GM19025 (cell line): Measurements from ENCODE around the gene P3H3.

ENCODE experiments used
- ATAC-seq: cut with Tn5 transposase; IDR thresholded peaks from one replicate; pipeline ENCODE4 v1.9.1; 2021; ENCODE audit warnings: mild to moderate bottlenecking, low read depth, moderate library complexity; ENCODE audit not compliant: unreplicated experiment

The P3H3 gene

DNA sequence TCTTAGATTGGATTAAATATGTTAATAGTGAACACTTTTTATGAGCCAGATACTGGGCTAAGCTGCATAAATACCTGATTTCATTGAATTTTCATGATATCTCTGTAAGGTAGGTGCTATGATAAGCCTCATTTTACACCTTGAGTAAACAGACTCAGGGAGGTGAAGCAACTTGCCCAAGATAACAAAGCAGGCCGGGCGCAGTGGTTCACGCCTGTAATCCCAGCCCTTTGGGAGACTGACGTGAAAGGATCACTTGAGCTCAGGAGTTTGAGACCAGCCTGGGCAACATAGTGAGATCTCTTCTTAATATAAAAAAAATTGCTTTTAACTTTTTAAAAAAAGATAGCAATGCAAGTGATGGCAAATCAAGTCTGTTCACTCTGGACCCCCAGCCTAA, 13.9 kb downstream of the P3H3 start:
- no peak for ATAC-seq

DNA sequence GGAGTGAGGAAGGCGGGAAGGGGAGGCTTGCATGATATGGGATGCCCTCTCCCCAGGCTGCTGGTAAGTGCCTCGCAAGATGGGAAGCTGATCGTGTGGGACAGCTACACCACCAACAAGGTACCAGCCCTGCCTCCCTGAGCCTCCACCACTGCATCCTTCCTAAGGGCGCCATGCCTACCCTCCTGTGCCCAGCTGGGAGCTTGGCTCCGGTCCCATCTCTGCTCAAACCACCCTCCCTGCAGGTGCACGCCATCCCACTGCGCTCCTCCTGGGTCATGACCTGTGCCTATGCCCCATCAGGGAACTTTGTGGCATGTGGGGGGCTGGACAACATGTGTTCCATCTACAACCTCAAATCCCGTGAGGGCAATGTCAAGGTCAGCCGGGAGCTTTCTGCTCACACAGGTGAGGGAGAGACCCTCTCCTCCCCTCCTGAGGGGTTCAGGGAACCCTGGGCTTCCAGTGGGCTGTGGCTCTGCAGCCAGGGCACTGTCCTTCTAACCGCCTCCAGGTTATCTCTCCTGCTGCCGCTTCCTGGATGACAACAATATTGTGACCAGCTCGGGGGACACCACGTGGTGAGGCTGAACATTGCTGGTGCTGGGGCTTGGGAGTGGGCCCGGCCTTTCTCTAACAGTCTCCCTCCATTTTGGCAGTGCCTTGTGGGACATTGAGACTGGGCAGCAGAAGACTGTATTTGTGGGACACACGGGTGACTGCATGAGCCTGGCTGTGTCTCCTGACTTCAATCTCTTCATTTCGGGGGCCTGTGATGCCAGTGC, 15.1 kb downstream of the P3H3 start:
- no peak for ATAC-seq

DNA sequence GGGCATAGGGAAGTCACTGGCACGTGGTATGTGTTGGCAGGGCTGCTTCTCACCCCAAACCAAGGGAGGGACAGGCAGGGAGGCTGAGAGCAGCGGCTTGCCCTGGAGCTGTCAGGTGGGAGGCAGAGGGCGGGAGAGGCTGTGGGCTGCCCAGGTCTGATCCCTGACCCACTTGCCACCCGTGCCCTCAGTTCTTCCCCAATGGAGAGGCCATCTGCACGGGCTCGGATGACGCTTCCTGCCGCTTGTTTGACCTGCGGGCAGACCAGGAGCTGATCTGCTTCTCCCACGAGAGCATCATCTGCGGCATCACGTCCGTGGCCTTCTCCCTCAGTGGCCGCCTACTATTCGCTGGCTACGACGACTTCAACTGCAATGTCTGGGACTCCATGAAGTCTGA, 17.2 kb downstream of the P3H3 start:
- no peak for ATAC-seq

DNA sequence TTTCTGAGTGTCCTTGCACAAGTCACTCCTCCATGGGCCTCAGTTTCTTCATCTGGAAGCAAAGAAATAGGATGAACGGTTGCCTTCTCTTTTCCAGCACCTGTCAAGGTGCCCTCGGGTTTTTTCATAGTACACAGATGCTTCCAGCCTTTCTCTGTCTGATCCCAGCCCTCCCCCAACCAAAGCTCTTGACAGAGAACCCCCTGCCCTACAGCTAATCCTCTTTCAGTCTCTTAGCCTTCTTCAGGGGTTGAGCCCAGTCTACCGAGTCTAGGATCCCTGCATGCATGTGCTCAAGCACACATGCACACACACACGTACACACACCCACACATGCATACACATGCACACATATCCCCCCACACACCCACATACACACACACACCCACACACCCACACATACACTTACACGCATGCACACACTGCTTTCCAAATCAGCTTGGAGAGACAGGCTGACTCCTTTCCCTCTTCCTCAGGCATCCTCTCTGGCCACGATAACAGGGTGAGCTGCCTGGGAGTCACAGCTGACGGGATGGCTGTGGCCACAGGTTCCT, 18.2 kb downstream of the P3H3 start:
- no peak for ATAC-seq

DNA sequence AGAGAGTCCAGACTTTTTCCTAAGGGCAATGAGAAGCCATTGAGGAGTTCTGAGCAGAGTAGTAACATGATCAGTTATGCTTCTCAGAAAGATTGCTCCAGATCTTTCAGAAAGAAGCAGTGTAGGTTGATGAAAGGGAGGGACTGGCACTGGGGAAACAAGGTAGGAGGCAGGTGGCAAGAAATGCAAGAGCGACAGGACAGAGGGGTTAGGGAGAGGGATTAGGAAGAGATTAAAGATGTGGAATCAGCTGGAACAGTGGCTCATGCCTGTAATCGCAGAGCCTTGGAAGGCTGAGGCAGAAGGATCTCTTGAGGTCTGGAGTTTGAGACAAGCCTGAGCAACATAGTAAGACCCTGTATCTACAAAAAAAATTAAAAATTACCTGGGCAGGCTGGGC, 19.5 kb downstream of the P3H3 start:
- no peak for ATAC-seq

DNA sequence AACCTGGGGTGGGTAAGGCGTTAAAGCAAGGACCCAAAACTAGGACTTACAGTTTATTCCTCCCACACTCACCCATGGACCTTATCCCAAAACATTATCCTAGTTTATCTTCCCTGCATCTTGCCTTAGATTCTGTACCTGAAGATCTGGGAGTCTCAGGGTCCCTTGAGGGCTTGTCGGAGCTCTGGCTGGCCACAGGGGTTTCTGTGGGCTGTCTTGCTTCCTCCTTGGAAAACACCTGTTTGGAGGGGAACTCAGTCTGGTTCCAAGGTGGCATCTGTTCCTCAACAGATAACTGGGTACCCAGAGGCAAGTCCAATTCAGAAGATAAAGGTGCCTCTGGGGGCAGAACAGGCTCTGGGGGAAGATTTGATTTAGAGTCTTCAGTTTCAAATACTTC, 21.2 kb downstream of the P3H3 start:
- ATAC-seq = no peak

DNA sequence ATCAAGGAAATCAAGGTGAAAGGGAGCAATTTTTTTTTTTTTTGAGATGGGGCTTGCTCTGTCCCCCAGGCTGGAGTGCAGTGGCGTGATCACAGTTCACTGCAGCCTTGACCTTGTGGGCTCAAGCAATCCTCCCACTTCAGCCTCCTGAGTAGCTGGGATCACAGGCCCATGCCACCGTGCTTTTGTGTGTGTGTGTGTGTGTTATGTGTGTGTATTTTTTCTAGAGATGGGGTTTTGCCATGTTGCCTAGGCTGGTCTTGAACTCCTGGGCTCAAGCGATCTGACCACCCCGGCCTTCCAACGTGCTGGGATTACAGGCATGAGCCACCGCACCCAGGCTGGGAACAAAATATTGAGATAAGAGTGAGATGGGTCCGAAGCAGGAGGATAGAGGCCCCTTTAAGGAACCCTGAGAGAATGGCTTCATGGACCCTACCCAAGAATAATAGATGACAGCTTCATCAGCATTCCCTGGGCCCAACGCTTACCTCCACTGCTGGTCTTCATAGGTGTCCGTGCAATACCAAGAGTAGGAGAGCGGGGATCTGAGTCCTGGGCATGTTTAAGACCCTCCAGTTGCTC, 21.9 kb downstream of the P3H3 start:
- no peak for ATAC-seq

DNA sequence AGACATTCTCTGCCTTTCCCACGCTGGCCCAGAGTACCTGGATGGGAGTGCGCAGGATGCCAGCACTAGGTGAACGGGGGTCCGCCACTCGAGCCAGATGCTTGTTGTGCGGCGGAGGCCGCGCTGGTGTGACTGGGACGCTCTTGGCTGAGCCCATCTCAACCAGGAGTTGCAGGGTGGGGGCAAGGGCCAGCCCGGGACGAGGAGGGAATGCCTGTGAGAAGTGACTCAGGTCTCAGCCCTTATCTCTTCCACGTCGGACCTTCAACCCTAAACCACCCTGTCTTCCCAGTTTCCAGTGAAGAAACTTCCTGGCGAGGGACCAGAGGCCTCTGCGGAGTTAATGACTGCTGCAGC, 22.6 kb downstream of the P3H3 start:
- no peak for ATAC-seq

DNA sequence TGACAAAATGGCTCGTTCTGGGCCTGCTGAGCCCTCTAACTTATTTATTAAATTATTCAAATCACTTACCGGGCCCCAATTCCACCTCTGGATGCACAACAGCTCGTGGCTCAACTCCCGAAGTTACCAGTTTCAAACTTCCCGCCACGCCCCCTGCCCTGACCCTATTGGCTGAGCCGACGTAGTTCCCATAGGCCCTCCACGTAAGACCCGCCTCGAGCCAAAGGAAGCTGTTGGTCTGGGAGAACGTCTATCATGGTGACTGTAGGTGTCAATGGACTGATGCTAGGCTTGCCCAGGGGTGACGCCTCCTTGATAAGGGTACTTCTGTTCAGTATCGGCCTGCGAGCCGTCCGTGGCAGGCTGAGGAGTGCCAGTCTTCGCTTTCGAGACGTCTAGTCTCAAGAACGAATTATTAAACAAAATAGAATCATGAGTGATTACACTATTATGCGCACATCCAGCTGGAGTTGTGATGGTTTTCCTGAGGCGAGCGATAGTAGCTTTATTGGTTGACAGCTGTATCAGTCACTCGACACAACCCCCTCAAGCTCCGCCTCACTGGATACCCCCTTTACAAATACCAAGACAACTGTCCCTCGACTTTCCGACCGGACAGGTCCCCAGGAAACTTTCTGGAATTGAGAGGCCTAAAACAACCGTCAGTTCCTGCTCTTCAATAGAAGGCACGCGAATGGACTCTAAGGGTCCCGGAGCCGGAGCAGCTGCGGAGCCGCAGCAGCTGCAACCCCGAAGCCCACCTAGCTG, 23.1 kb downstream of the P3H3 start, which contains the start of gene CDCA3:
TSS of gene CDCA3 (minus strand) at position 134 of the 768 bp plus-strand sequence. CDS start 334 bp downstream, outside the sequence.
- peak; percentile 37 for ATAC-seq

DNA sequence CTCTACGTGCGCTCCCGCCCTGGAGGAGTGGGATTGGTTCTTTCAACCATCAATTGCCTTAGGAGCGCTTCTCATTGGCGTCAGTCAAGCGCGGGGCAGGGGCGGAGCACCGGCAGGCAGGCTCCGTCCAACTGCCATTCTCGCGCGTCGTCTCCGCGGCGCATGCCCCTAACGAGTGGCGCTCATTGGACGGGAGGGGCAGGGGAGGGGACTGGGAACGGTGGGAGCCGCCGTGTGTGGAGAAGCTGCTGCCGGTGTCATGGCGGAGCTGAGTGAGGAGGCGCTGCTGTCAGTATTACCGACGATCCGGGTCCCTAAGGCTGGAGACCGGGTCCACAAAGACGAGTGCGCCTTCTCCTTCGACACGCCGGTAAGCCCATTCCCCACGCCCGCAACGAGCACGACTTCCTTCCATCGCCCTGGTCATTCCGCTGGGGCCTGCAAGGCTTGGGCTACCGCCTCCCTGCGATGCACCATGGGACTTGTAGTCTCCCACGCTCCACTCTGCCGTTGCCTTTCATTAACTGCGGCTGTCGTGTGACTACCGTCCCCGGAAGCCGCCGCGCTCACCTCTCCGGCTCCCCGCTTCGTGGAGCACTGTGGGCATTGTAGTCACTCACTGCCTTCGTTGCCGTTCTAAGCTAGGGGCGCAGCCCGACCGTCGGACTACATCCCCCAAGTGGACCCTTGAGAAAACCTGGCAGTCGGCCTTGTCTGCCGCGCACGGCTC, 23.9 kb downstream of the P3H3 start, which contains the start of gene USP5:
TSS of gene USP5 (plus strand) at position 230 of the 730 bp plus-strand sequence. CDS start at position 260, 30 bp downstream.
- peak; percentile 69 for ATAC-seq

DNA sequence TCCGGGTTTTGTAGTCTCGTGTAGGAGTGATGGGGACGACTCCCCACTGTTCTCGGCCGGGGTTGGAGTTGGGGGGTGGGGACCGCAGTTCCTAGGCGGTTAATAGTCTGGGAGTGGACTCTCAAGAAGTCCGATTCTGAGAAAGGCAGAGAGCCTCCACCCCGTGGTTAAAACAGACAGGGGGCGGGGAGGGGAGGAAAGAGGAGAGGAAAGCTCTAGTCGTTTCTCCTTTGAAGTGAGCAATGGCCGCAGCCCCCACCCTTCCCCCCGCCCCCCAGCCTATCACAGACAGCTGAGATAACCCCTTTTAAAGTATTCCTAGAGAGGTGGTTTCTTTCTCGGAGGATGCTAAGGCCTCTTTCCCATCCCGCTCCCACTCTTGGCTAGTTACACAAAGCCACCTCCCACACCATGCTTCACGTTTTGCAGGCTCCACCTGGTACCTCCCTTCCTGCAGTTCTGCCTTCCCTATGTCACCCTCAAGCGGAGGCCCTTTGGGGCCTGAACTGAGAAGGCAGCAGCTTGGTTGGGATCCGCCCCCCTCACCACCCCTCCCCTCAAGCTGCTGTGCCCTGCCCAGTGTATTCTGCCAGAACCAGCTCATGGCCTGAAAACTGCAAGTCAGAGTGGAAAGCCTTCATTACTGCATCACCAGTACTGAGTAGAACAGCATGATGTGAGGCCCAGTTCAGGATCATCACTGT, 24.6 kb downstream of the P3H3 start:
- ATAC-seq = no peak

DNA sequence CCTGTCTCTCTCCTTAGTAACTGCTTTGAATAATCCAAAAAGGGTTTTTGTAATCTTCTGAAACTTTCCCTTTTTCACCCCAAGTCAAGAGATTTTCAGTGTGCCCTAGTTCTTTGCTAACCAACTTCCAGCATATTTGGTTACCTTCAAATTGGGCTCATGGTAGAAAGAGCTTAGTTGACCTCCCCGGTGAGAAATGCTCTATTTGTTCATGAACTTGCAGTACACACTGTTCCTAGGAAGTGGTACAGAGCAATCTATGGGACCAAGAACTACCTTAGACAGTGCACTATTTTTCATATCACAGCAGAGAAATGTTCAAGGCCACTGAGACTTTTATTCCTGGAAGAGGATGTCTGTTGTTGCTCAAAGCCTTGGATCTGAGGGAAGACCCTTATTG, 25.4 kb downstream of the P3H3 start:
- ATAC-seq = no peak

DNA sequence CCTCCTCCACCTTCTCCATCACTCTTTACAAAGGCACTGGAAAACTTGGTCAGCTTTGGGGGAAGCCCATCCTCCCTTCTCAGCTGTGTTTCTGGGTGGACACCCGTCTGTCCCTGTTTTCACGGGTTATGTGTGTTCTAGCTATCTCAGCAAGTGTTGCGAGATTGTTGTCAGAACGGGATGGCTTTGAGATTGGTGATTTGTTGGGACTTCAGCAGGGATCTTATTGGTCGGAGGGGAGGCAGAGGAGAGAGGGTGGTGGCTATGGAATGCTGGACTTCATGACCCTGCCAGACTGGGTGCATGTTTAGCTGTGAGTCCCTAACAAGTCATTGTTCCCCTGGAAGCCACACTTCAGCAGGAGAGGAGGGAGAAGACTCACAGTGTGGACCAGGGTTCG, 25.8 kb downstream of the P3H3 start:
- no peak for ATAC-seq

DNA sequence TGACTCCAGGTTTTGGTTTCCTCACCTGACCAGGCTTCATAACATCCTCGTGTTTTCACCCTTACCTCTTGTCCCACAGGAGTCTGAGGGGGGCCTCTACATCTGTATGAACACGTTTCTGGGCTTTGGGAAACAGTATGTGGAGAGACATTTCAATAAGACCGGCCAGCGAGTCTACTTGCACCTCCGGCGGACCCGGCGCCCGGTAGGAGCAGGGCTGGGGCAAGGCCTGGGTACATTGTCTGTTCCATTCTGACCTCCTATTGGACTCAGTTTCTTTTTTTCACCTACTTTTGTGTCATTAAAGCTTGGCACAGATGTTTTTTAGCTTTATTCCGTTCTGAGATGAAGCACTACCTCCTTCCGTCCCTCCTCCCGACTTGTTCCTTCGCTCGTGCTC, 27.1 kb downstream of the P3H3 start:
- ATAC-seq = no peak

DNA sequence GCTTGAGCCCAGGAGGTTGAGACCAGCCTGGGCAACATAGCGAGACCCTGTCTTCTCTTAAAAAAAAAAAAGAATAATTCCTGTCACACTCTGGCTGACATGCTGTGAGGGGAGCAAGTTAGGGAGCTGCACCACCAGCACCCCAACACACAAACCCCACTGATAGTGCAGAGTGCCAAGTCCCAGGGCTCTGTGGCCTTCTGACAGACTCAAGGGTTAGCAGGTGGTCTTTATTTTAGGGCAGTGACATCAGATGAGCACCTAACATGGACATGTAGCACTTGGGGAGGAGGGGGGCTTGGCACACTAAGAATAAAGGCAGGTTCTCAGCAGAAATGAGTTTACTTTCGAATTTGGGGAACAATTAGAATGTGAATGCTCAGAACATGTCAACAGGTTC, 30.6 kb downstream of the P3H3 start:
- no peak for ATAC-seq

DNA sequence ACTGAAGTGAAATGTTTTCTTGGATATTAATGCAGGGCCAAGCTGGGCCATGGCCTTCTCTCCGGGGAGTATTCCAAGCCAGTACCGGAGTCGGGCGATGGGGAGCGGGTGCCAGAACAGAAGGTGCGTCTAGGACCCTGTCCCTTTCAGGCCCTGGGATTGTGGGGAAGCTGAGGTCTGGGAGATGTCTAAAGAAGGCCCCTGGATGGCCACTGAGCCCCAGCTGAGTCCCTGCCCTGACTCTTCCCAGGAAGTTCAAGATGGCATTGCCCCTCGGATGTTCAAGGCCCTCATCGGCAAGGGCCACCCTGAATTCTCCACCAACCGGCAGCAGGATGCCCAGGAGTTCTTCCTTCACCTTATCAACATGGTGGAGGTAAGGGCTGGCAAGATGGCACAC, 31.9 kb downstream of the P3H3 start:
- no peak for ATAC-seq

DNA sequence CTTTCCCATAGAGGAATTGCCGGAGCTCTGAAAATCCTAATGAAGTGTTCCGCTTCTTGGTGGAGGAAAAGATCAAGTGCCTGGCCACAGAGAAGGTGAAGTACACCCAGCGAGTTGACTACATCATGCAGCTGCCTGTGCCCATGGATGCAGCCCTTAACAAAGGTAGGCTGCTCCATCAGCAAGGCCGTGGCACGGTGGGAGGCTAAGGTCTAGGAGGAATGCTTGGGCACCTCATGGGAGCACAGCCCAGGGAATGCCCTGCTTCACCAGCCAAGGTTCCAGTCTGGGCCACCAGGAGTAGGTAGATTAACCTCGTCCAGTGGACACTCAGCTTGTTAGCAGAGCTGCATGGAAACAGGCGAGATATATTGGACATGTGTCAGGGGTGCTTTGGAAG, 32.7 kb downstream of the P3H3 start:
- no peak for ATAC-seq

DNA sequence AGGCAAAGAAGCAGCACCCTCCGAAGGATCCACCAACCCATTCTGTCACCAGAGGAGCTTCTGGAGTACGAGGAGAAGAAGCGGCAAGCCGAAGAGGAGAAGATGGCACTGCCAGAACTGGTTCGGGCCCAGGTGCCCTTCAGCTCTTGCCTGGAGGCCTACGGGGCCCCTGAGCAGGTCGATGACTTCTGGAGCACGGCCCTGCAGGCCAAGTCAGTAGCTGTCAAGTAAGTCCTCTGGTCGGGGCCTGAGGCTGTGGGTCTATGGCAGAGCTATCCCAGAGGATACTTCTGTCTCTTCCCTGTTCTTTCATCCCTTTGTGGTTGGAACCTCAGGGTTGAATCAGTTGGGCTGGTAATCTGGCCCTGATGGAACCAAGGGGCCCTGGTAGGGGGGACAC, 33.2 kb downstream of the P3H3 start:
- no peak for ATAC-seq

DNA sequence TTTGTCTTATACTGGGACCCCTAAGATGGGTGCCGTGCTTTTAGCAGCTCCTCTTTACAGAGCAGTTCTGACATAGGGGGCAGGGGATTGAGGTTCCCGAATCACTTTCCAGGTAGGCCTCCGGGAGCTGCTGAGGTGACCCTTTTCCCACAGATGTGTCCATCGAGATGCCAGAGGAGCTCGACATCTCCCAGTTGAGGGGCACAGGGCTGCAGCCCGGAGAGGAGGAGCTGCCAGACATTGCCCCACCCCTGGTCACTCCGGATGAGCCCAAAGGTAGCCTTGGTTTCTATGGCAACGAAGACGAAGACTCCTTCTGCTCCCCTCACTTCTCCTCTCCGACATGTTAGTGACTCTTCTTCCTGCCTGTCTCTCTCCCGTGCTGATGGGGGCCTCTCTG, 34.8 kb downstream of the P3H3 start:
- no peak for ATAC-seq
